ENCODE measurements around the gene NOX3.
"Not testable (repeated sequence)": the region's sequence is repeated elsewhere in the genome, so short reads cannot be mapped to it uniquely, and the experiment has no call there.

NOX3 gene, protein sequence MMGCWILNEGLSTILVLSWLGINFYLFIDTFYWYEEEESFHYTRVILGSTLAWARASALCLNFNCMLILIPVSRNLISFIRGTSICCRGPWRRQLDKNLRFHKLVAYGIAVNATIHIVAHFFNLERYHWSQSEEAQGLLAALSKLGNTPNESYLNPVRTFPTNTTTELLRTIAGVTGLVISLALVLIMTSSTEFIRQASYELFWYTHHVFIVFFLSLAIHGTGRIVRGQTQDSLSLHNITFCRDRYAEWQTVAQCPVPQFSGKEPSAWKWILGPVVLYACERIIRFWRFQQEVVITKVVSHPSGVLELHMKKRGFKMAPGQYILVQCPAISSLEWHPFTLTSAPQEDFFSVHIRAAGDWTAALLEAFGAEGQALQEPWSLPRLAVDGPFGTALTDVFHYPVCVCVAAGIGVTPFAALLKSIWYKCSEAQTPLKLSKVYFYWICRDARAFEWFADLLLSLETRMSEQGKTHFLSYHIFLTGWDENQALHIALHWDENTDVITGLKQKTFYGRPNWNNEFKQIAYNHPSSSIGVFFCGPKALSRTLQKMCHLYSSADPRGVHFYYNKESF

DNA sequence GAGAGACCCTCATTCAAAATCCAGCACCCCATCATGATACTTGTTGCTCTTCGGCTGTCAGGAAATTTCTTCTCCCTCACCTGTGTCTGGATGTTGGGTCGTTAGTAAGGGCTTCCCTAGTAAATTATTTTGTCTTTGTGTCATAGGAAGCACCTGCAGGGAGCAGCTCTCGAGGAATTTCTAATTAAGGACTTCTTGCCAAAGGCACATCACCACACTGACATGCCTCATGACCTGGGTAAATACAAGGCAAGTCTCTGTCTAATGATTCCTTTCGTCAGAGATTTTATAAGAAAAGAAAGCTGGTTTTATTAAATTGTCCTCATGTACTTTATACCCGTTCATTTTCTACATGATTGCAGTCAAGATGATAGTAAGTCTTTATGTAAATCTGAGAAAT is at the start of gene NOX3:
Gene NOX3 (minus strand): TSS at position 74 of the 400 bp plus-strand sequence. CDS start 39 bp downstream, at position 35.
- no peak for FAIRE-seq

DNA sequence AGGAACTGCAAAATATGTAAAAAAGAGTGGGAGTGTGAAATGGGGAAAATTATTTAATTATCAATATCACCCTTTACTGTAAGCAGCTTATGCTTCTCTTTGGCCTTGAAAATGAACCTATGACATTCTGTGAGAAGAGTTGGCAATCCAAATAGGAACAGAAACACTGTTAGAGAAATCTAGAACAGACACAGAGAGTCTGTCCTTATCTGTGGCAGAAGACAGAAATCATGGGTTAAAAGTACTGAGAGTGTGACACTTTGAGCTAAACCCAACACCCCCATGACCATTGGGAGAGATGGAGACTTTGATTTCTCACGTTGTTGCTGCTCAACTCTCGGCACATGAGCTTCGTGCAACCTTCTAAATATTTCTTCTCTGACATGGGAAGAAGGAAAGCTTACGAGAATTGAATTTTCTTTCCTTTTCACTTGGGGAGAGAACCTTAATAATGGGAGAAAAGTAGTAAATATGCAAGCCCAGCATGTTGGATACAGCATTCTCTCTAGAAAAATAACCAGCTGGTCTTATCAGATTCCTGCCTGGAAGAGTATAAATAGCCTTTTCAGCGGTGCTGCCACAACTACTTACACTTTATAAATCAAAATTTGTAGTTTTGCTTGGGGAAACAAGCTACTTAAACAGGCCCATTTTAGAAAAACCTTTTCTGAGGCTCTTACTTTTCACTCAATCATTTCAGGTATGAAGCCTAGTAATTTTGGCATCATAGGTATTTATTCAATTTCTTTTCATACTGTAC is 49.4 kb upstream of the NOX3 start:
- FAIRE-seq = no peak

DNA sequence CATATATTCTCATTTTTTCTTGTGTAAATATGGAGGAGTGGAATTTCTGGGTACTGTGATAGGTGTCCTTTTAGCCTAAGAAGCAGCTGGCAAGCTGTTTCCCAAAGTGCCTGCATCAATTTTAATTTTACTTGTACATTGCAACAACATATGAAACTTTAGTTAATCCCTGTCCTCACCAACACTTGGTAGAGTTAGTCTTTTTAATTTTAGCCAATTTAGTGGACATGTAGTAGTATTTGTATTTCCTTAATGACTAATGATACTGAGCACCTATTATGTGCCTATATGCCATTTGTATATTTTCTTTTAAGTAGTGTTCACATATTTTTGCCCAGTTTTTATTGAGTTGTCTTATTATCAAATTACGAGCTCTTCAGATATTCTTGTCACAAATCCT is 46.8 kb upstream of the NOX3 start:
- no peak for FAIRE-seq

DNA sequence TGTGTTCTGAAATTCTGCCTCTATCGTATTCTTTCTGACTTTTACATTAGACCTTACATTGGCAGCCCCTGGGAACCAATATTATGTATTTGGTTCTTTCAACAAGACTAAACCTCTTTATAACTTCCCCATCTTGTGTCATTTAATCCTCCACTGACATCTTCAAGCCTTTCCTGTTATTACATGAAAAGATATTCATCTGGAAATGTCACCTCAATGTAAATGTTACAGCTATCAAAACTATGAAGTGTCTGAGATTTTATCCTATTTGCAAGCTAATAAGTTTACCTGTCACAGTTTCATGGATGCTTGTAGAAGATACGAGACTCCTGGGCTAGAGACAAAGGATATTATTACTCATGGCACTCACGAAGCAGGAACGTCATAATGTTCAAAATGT is 43.9 kb upstream of the NOX3 start:
- FAIRE-seq = no peak

DNA sequence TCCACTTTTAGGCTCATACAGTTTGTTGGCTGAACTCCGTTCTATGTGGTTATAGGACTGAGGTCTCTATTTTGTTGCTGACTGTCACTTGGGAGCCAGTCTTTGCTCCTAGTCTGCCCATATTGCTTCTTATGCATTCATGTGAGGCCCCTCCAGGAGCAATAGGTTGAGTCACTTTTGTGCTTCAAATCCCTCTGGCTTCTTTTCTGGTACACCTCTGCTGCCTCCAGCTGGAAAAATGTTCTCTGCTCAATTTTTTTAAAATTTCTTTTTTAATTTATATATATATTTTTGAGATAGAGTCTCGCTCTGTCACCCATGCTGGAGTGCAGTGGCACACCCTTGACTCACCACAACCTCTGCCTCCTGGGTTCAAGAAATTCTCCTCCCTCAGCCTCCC is 42.7 kb upstream of the NOX3 start:
- no peak for FAIRE-seq

DNA sequence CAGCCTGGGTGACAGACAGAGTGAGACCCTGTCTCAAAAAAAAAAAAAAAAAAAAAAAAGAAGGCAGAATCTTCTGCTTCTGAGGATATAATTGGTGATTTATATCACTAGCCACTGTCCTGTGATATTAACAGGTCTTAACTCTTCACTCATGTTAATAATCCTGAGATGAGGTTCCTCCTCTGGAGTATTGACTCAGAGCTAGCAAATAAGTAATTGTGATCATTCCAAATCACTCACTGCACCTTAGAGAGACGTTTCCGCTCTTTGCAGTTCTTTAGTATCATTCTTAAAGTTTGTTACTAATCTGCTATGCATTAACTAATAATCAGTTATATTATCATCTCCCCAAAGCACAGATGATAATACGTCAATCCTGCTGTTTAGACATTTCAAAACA is 41.6 kb upstream of the NOX3 start:
- no peak for FAIRE-seq

DNA sequence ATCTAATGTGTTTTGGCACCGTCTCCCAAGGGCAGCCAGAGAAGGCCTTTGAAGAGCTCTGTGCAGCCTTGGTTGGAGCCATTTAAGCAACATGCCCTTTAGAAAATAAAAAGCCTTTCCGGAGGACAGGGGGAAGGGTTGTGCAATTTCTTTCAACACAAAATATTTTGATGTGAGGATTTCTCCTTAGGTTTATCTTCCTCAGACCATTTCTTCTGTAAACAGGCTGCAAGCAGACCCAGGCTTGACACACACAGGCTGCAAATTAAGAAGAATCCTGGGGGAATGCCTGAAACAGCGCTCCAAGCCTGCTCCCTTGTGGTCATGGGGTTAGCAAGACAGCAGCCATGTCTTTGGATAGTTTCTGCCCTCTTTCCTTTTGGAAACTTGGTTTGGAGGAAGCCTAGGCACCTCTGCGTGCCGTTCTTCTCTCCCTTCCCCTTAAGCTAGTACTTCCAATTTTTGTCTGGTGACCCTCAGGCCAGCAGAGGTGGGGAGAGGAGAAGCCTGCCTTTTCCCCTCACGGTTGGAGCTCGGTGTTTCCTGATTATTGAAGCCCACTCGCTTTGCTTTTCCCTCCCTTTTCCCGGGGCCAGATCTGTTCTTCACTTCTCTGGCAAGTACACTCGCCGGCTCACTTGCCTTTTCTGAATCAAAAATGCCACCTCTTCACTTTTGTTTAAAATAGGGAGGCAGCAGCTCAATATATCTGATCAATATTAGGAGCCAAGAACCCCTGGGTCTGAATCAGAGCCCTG is 39.6 kb upstream of the NOX3 start:
- FAIRE-seq = no peak

DNA sequence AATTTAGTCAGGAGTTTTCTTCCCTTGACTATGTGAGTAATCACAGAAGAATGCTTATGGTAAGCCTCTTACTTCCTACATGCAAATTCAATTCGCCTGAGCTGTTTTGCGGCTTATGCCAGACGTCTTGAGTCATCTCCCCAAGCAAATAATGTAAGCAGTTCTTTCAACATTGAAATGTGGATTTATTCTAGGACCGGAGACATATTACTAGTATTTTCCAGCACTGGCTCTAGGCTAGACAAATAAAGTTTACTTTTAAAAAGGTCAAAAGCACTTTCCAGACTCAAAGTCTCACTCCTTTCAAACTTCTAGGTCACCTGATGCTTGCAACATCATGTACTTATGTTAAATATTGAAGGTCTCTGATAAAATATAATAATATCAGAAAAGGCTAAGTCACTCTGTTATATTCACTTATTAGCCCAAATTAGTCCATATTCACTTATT is 38.1 kb upstream of the NOX3 start:
- no peak for FAIRE-seq

DNA sequence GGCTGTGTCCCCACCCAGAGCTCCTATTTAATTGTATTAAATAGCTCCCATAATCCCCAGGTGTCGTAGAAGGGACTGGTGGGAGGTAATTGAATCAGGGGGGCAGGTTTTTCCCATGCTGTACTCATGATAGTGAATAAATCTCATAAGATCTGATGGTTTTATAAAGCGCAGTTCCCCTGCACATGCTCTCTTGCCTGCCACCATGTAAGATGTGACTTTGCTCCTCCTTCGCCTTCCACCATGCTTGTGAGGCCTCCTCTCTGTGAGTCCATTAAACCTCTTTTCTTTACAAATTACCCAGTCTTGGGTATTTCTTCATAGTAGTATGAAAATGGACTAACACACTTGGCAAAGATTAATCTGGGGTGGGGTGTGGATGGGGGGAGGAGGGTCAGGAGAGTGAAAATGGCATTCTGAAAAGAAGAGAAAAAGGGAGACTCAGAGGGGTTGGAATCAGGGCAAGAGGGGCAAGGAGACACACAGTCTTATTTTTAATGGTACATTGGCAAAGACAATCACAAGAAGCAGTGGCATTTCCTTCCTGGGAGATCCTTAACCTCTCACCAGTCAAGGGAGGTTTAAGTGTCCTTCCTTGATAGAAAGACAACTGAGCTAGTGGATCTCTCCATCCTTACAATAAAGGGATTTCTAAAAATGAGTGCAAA is 37.5 kb upstream of the NOX3 start:
- no peak for FAIRE-seq

DNA sequence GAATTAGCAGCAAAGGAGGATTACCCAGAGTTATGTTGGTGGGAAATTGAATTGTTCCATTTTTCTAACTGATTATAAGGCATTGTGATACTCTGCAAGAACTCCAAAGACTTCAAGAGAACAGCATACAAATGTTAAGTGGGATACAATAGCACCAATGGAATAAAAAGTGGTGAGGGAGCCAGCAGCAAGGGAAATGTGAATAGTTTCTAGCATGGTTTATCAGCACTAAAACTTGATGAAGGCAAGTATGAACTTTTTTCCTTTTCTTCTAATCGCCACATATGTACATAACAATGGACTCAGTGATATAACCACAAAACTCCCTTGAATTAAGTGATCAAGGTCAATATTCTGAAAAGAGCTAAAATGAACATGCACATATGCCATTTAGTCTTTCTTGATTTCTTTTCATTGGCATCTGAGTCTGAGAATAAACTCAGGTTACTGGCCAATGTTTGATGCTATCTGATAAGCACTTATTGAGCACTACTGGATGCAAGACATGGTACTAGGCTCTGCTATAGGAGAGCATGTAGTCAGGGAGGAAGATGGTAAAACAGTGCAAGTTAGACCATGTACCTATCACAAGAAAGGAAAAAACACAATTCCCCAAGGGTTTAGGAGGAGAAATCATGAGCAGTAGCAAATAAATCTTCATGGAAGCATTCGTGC is 36.6 kb upstream of the NOX3 start:
- no peak for FAIRE-seq

DNA sequence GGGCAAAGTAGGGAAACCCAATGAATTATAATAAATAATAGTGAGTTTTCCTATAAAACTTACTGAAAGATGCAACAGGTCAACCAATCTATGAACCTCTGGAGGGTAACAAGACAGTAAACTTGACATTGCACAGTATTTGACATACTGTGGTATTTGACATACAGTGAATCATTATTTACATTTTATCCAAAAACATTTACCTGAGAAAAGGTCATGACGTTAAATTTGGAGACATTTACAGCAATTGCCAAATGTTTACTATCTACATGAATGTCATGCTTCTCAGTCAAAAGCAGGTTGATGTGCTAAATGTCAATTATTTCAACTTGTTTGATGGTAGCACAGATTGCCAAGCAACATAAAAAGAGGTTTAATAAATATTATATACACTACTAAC is 35.8 kb upstream of the NOX3 start:
- FAIRE-seq = no peak

DNA sequence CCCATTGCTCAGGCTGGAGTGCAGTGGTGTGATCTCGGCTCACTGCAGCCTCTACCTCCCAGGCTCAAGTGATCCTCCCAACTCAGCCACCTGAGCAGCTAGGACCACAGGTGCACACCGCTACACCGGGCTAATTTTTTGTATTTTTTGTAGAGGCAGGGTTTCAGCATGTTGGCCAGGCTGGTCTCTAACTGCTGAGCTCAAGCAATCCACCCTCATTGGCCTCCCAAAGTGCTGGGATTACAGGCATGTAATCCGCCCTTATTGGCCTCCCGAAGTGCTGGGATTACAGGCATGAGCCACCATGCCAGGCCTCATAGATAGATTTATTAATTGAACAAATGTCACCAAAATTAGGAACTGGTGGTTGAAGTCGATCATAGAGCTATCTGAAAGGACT is 32.6 kb upstream of the NOX3 start:
- not testable (repeated sequence) for FAIRE-seq

DNA sequence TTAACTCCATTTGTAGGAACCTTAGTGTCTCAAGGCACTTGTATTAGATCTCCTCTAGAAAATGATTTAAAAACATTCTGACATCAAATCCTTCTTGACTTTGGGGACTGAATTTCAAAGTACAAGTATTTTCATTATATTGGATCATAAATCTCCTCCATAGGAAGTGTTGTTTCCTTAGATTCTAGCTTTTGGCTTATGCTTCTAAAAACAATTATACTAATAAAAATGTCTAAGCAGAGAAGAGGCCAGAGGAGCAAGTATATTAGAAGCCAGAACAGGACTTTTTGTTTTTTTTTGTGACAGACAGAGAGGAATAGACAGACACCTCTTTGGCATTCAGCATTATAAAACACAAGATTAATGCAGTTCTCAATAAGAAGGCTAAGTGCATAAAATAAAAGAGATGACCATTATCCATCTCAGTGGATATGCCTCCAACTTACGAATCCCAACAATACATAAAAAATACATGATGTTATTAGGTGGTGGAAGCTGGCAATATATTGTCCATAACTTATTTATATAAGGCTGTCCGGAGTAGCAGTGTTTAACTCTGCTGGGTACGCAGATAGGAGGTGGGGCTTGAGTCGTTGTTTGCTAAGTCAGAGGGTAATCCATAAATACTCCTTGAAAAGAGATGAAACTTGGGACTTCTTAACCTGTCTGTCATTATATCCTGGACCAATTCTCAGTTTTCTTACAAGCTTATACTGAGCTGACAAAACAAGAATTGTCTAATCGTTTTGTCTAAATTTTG is 31.9 kb upstream of the NOX3 start:
- FAIRE-seq = no peak

DNA sequence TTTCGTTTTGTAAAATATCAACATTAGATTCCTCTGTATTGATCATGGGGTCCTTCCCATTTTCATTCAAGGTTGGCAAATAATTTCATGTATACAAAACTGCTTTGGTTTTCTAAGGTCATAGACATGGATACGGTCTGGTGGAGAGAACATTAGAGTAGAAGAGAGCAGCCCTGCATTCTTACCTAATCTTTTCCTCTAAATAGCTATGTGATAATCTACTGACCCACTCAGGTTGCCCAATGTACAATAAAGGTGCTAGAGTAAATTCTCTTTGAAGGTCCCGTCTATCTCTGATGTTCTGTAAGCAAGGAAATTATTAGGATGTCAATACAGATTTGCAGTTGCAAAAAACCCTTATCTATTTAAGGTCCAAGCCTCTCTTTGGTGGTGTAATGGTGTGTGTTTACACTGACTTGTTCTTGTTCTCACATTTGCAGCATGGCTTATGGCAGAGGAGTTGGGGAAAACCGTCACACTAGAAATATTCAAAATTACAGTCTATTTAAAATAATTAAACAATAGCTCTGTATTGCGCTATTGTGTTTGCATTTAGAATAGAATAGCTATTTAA is 31.2 kb upstream of the NOX3 start:
- no peak for FAIRE-seq

DNA sequence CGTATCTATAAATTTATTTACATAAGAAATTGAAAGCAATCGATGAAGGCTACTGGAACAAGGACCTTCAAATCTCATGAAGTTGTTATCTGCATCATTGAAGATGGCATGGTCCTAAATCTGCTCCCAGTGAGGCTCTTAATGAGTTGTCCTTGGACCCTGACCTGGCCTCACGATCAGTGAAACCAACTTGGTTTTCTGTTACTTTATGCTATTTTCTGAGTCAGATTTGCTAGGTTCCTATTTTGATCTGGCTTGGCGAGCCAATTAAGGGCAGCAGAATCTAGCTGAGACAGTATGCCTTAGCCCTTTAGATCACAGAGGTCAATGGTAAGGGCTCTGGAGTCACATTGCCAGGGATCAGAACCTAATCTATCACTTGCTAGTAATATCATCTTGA is 30.1 kb upstream of the NOX3 start:
- no peak for FAIRE-seq

DNA sequence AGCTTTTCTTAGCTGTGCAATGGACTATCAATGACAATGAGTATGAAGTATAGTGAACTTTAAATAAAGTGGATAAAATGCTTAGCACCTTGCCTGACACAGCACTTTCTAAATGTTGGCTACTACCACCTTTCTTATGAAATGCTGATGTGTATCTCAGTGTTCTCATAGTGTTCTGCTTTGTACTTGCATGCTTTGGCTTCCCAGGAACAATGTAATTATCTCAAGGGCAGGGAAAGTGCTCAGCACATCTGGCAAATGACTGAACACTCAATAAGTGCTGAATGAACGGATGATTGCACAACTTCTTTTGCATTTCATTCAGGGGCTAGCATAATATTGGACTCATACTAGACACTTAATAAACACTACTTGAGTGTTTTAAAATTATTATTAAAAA is 28.2 kb upstream of the NOX3 start:
- no peak for FAIRE-seq

DNA sequence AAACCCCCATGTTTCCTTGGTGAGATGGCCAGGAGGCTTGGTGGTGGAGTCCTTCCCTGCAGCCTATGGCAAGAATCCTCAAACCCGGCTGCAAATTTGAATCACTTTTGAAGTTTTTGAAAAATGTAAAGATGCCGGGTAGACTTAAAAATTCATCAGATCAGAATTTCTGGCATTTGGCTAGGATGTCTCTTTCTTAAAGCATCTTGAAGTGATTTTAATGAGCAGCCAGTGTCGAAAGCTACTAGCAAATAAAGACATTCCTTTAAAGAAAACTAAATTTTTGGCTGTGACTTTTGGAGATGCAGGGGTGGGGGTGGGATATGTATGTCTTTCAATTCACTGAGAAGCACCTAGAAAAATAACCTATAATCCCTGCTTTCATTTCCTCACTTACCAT is 25.6 kb upstream of the NOX3 start:
- FAIRE-seq = no peak

DNA sequence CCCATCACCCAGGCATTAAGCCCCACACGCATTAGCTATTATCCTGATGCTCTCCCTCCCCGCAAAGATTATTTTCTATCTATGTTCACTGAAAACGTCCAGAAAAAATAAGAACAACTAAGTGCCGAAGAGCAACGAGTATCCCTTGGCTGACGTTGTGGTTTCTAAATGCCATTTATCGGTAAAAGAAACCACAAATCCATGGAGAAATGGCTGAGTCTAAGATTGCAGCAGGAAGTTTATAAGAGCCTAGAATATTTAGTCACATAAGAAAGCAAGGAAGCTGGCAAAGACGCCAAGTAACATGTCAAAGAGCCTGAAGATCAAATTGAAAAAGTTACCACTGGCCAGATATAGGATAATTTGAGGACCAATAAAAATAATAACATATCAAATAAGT is 18.1 kb upstream of the NOX3 start:
- no peak for FAIRE-seq

DNA sequence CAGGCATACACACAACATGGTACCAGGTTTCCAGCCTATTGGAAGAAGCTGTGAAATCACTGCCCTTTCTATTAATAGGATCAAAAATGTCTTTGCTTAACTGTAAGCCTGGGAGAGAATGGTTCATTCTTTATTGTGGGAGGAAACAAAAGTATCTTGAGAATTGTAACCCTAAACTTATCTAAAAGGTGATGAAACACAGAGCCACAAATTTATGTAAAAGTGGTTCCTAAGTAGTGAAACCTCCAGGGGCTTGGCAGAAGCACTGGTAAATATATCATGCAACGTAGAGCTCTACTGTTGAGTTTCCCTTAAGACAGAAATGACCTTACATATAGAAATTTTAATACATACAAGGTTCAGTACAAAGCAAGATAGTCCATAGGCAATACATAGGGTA is 17.2 kb upstream of the NOX3 start:
- no peak for FAIRE-seq

DNA sequence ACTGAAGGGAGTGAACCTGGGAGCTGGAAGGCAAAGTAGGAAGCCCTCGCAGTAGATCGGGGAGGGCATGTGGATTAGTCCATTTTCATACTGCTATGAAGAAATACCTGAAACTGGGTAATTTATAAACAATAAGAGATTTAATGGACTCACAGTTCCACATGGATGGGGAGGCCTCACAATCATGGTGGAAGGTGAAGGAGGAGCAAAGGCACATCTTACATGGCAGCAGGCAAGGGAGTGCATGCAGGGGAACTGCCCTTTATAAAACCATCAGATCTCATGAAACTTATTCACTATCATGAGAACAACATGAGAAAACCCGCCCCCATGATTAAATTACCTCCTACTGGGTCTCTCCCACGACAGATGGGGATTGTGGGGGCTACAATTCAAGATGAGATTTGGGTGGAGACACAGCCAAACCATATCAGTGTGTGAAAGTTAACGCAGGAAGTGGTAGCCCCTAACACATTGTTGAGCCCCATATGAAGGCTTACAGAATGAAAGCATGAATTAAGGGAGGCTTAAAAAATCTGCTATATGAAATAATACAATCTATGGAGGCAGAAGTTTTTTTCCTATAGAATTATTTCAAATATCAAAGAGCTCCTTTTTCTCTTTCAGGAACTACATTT is 15.5 kb upstream of the NOX3 start:
- FAIRE-seq = not testable (repeated sequence)
